GM18502 (cell line): ENCODE measurements around the gene WSB2.

Experiments
- ATAC-seq: cut with Tn5 transposase; IDR thresholded peaks from one replicate; pipeline ENCODE4 v1.9.1; 2021; ENCODE audit warnings: mild to moderate bottlenecking; ENCODE audit not compliant: unreplicated experiment, poor library complexity

The WSB2 gene

DNA sequence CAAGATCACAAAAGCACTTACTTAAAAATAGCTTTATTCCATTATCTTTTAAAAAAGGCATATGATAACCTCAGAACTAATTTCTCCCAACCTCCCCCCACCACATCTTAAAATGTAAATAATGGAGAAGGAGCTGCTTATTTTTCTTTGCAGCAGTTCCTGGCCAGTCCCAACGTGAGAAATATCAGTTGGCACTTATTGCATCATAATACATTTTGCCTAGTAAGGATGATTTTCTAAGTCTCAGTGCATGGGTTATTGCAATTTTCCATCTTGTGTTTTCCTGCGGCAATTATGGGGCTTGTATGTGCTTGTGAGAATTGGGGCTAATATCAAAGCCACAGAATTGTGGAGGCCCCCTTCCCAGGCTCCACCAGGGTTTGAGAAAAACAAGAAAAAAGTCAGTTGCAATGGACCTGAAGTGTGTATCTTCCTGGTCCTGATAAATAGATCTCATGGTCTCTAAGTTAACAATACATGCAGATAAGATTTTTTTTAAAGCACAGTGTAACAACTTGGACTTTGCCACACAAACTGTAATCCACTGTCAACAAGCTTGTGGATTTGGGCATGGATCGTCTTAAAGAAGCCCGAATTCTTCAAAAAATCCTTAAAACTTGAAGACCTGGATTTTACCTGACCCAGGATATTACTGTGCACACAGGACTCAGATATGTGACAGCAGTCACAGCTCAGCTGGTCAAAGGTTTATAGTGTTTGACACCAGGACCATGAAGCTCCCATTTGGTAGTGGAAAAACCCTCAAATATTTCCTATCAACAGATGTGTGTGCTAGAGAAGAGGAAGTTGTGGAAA lies 2.8 kb upstream of the WSB2 start:
- ATAC-seq = no peak

DNA sequence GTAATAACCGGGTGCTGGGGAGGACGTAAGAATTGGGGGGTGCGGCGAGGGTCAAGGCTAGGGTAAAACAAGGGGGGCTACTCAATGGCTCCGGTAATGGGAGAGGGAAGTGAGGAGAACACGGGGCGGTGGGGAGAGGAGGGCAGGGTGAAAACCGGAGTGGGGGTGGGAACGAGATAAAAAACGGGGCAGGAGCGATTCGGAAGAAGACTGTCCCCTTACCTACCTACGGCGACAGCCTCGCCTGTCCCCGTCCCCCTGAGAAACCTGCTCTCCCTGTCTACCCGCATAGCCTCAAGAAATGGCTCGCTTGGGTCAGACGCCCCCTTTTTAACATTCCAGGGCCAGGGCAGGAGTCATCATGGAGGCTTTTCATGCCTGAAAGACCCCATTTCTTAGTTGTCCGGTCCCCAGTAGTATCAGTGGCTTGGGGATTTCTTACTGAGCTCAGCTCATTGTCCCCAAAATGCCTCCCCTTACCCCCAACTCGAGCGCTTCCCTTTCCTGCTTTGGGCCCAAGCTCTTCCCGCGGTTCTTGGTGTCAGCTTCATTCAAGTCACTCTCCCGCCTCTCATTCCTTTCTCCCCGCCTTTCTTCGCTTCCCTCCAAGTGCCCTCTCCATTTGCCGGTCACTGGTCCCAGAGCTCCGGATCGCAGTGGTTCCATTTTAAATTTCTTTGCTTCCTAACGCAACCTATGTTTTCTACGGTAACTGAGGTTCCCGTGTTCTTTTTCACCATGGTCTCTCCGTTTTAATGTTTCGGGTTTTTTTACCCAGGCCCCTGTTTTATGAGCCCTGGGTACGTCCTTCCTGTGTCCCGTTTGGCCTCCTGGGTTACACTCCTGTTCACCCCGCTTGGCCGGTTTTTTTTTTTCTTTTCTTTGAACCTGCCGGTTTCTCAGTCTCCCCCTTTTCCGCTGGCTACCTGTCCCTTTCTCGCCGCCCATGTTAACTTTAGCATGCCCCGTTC lies 1.2 kb upstream of the WSB2 start:
- no peak for ATAC-seq

DNA sequence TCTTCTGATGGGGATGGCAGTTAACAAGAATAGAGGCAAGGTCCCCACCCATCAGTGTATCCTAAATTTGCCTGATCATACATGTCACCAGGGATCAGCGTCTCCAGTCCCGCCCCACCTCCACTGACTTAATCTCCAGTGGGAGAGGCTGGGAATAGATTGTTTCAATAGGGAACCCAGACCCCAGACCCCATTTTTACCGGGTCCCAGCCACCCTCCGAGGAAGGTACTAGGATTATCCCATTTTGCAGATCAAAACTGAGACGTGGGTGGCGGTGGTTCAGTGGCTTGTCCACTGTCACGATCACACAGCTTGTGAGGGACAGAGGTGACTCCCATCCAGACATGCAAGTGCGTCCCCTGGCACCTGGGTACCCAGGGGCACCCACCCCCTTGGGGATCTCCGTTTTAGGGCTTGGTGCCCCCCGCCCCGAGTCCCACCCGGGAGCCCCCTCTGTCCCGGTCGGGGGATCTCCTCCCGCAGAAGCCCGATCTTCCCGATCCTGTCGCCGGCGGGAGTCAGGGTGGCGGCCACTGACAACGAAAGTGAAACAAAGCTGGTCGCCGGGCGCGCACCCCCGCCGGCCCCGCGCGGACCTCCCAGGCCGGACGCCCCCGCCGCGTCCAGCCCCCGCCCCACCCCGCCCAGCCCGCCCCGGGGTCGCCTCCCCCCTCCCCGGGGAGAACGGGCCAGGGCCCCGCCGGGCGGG lies 523 bp downstream of the WSB2 start:
- peak; percentile 42 for ATAC-seq

DNA sequence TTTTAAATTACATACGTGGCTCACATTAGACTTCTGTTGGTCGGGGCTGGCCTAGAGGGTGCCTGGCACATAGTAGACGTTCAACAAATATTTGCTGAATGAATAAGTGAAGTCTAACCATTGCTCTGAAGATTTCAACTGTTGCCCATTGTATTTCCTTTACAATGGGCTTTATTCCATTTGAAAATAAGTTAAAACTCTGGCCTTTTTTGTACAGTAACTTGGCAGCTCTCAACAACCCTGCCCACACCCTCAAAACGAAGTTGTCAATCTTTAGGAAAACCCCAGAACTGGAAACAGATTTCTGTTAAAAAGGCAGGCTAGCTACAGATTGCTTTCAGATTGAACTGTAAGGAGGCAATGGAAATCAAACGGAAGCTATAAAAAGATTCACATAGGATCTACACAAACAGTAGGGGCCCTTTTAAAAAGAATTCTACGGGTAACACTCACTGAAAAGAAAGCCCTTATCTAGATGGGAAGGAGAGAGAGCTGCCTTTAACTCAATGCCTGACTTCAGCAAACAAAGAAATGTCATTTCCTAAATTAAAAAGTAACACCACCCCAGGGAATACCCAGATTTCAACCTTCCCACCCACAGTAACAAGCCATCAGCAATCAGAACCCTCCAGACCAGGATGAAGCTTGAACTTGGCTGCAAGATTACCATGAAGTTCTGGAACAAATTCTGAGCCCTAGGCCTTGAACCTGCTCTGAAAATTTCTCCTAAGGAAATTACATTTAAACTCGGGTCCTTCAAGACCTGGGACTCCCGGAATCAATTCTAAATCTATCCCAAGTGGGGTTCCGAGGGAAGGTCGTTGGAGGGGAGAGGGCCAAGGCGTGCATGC lies 1.4 kb downstream of the WSB2 start:
- no peak for ATAC-seq

DNA sequence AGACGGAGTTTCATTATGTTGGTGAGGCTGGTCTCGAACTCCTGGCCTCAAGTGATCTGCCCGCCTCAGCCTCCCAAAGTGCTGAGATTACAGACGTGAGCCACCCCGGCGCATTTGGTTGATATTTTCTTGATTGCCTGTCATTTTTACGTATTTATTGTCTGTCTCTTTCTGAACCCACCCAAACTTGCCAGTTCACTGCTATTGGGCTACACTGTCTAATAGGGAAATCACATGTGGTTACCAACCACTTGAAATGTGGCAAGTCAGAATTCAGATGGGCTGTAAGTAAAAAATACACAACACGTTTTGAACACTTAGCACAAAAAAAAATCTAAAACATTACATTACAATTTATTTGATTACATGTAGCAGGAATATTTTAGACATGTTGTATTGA lies 2.1 kb downstream of the WSB2 start:
- no peak for ATAC-seq

DNA sequence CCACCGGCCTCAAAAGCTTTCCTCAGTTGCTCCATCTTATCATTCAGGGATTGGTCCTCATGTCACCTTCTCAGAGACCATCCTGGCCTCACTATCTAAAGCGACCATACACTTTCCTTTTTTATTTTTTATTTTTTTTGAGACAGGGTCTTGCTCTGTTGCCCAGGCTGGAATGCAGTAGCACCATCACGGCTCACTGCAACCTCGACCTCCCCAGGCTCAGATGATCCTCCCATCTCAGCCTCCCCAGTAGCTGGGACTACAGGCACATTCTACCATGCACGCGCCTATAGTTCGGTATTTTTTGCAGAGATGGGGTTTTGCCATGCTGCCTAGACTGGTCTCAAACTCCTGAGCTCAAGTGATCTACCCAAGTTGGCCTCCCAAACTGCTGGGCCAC lies 2.8 kb downstream of the WSB2 start:
- no peak for ATAC-seq

DNA sequence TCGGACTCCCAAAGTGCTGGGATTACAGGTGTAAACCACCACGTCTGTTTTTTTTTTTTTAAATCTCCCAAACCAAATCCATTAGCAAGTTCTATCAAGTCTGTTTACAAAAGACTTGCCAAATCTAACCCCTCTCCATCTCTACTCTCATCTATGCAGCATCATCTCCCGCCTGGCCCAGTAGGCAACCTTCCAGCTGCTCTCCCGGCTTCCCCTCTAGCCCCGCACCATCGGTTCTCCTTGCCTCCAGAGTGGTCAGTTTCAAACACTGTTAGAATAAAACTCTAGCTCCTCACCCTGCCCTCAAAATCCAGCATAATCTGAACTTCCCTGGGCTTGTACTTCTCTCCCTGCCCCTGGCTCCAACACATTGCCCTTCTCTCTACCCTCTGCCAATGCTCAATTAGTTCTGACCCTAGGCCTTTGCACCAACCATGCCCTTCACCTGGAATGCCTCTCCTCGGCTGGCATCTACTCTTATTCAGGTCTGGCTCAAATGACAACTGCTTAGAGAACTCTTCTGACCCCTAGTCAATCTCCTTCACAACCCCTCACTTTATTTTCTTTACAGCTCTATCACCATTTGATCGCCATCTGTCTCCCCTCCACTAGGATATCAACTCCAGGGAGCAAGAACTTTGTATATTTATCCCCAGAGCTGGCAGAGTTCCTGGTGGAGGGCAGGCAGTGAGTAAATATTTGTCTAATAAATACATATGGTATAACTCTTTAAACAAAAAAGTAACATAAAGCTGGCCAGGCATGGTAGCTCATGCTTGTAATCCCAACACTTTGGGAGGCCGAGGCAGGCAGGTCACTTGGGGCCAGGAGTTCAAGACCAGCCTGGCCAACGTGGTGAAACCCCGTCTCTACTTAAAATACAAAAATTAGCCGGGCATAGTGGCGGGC lies 4.9 kb downstream of the WSB2 start:
- ATAC-seq = no peak

DNA sequence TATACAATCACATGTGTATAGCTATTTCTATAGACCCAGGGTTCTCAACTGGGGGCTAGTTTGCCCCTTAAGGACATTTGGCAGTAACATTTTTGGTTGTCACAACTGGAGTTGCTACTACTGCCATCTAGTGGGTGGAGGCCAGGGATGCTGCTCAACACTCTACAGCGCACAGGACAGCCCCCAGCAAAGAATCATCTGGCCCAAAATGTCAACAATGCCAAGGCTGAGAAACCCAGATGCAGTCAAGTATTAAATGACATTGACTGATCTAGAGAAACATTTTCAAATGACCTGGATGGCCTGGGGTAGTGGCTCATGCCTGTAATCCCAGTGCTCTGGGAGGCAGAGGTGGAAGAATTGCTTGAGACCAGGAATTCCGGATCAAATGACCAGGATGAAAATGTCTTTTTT lies 5.8 kb downstream of the WSB2 start:
- ATAC-seq = no peak

DNA sequence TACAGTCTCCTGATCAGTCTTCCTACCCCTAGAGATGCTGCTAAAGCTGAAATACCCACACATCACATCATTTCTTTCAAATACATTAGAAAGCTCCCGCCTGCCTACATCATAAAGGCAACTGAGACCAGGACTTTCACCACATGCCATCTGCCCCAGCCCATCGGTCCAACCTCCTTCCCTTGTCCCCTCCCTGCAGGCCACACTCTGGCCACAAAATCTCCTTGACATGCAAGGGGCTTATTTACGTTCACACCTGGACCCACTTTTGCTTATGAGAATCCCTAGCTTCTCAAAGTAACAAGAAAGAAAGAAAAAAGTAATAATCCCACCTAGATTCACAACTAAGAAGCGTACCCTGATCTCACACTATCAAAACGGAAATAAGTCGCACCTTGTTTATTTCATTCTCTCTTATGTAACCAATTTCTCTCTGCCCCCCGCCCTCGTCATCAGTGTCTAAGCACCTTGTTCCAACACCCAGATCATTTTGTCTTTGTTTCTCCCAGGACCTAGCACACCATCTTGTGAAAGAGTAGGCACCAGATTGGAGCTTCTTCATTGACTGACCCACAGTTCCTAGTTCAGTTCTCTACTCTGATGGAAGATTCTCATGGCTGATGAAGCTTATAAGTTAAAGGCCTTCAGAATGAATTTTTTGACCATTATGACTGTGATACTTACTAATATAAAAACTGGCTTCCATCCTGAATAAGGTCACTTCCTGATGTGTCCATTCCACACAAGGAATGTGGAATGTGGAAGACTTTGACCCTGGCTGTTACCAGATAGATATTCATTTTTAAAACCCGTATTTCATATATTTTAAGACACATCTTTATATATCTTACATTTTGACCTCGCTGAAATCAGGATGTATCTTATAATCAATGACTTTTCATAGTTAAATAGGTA lies 7.7 kb downstream of the WSB2 start:
- ATAC-seq = no peak

DNA sequence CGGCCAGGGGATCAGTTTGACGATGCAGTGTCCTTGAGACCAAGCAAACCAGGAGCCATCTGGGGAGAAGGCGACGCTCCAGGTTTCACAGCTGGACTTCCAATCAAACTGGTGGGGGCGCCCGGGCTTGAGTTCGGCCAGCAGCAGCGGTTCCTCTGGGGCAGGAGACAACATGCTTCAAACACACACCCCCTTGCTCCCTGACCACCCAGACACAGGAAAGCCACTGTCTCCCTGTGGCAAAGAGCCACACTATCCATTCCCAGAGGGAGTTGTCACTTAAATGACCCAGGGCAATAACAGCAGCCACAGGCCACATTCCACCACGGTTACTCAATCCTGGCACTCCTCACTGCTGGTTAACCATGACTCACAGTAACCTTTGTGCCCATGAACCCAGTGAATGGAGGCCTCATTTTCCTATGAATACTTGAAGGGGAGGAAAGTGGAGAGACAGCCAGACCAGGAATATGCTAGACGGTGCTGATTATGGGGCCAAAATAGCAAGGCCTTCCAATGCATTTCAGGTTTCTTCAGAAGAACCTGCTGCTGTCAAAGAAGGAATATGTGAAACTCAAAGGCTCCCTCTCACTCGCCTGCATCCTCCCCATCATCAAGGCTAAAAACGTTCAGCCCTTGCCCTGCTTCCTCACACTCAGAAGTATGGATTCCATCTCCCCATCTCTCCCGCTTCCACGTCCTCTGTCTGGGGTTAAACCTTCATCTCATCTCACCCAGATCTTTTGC lies 8.5 kb downstream of the WSB2 start:
- no peak for ATAC-seq

DNA sequence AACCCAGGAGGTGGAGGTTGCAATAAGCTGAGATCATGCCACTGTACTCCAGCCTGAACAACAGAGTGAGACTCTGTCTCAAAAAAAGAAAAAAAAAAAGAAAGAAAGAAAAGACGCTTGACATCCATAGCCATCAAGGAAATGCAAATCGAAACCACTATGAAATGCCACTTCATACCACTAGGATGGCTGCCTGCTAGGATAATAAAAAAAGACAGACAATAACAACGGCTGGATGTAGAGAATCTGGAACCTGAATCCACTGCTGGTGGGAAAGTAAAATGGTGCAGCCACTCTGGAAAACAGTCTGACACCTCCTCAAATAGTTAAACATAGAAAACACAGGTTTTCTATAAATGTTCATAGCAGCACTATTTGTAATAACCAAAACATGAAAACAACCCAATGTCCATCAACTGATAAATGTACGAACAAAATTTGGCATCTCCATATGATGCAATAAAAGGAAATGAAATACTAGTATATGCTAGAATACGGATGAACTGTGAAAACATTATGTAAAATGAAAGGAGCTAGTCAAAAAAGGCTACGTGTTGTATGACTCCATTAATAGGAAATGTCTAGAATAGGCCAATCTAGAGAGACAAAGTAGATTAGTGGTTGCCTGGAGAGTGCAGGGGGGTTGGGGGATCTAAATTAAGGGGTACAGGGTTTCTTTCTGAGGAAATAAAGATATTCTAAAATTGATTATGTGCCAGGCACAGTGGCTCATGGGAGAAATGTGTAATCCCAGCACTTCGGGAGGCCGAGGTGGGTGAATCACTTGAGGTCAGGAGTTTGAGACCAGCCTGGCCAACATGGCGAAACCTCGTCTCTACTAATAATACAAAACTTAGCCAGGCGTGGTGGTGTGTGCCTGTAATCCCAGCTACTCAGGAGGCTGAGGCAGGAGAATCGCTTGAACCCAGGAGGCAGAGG lies 9.7 kb downstream of the WSB2 start:
- ATAC-seq = no peak

DNA sequence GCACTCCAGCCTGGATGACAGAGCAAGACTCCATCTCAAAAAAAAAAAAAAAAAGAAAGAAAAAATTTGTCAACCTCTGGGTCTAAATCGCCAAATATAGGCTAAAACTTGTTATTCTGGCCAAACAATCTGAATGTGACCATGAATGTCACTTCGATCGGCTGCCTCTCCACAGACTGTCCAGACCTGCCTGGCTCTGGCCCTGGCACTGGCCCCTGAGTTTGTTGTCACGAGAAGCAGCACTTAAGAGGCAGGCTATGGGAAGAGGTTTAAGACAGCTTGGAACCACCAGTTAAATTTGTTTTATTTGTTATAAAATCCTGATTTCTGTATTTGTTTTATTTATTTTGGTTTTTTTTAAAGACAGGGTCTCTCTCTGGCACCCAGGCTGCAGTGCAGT lies 14.5 kb downstream of the WSB2 start:
- ATAC-seq = no peak

DNA sequence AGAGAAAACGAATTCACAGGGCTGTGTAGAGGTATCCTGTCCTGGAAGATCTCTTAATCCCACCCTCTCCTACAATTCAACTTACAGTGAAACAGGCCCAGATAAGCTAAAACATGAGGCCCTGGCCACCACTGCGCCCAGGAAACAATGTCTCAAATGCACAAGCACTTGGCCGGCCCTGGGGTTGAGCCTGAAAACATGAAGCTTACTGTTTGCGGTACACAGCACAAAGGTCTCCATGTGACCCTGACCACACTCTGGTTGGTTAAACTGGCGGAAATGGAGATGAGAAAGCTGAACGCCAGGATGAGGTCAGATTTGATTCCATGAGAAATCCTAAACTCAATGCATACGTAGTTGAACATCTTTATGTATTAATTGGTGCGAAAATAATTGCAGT lies 16.4 kb downstream of the WSB2 start:
- no peak for ATAC-seq

DNA sequence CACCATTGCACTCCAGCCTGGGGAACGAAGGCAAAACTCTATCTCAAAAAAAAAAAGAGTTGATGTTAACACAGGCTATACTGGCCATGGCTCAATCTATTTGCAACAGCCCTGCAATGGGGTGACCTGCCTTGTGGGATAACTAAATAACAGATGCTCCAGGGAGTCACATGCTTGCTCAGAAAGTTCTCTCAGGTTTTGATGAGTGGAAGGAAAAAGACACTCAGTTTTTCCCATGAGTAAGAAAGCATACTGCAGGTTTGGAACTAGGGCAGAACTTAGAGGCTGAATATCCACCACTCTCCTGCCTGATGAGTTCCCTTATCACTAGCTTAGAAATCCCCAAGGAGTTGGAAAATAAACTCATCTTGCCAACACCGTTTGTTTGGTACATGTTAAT lies 16.9 kb downstream of the WSB2 start:
- ATAC-seq = no peak

DNA sequence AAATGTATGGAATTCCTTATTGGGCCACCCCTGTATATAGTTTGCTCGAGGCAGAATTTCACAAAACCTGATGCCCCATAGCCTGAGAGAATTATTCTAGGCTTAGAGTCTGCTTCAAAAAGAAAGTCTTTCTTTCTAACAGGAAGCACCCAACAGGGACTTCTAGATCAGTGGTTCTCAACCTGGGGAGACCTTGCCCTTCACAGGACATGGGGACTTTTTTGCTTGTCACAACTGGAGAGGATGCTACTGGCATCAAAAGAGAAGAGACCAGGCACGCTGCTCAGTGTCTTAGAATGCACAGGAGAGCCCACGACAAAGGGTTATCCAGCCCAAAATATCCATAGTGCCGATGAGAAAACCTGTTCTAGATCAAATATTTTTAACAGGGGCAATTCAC lies 18.9 kb downstream of the WSB2 start:
- no peak for ATAC-seq

DNA sequence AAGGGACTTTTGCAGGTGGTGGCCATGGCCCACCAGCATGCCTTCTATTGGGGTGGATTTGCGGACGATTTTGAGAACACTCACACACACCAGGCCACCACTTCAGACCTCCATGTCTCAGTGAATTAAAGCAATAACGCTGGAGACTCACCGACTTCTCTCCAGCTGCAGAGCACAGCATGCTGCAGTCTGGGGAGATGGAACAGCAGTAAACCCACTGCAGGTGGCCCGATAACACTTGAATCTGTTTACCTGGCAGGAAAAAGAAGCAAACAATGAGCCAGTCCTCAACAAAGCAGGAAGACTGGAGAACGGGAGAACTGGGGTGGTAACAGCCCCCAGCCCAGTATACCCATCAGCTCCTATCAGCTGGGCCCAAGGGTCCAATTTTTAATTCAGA lies 22.8 kb downstream of the WSB2 start:
- no peak for ATAC-seq
